WI38 (cell line): ENCODE measurements around the gene CWC15.

Experiments used
- H3K4me3 ChIP-seq: 2 replicates; pipeline ENCODE4 v1.5.1; 2011; ENCODE audit warnings: low read depth, mild to moderate bottlenecking, control low read depth, low read length
- CTCF ChIP-seq: IDR thresholded peaks from 2 replicates; pipeline ENCODE4 v1.5.1; 2012; ENCODE audit warnings: low read depth, mild to moderate bottlenecking, control low read depth, low read length

CWC15 gene

GRCh38 chr11:94972700-94973098, 657 bp downstream of the CWC15 start:
- peak overlapping the region; percentile 95 for H3K4me3 ChIP-seq
- TF ChIP-seq CTCF = no peak

GRCh38 chr11:94968334-94968958, 4.9 kb downstream of the CWC15 start:
- TF ChIP-seq CTCF = peak; percentile 25; the same call in 1 of the 2 replicates
- no peak overlapping the region for H3K4me3 ChIP-seq

GRCh38 chr11:94964934-94965333, 8.4 kb downstream of the CWC15 start:
- no peak overlapping the region for H3K4me3 ChIP-seq

GRCh38 chr11:94961255-94961654, 12.1 kb downstream of the CWC15 start:
- no peak overlapping the region for H3K4me3 ChIP-seq
- TF ChIP-seq CTCF = no peak

More at GRCh38 chr11:94964934-94965333, 8.4 kb downstream of the CWC15 start:
- no peak for TF ChIP-seq CTCF

- TF ChIP-seq CTCF = no peak
Observed at GRCh38 chr11:94960488-94960887, 12.9 kb downstream of the CWC15 start.

GRCh38 chr11:94959179-94959578, 14.2 kb downstream of the CWC15 start:
- TF ChIP-seq CTCF = no peak

More at GRCh38 chr11:94960488-94960887, 12.9 kb downstream of the CWC15 start:
- no peak overlapping the region for H3K4me3 ChIP-seq

GRCh38 chr11:94958121-94958696, 15.1 kb downstream of the CWC15 start:
- no peak overlapping the region for H3K4me3 ChIP-seq
- TF ChIP-seq CTCF = no peak

More at GRCh38 chr11:94959179-94959578, 14.2 kb downstream of the CWC15 start:
- H3K4me3 ChIP-seq = no peak overlapping the region
